Activated CD4-positive, alpha-beta T cell treated with anti-CD3 and anti-CD28 coated beads, Interleukin-2, amount 50 U/mL, for 4 hours (primary cell): Measurements from ENCODE around the gene CACNA2D4.

Experiments
- DNase-seq, 2 experiments: peaks; one replicate each; pipeline ENCODE4 v3.0.0-alpha.2; 2020

The CACNA2D4 gene

GRCh38 chr12:1869145-1869544, 49.3 kb downstream of the CACNA2D4 start:
- no peak for DNase-seq

- no peak for DNase-seq
Observed at GRCh38 chr12:1865284-1865866, 53.1 kb downstream of the CACNA2D4 start.

- DNase-seq: no peak
Observed at GRCh38 chr12:1864867-1865266, 53.6 kb downstream of the CACNA2D4 start.

GRCh38 chr12:1864456-1864855, 54.0 kb downstream of the CACNA2D4 start:
- DNase-seq: no peak

- no peak for DNase-seq
Observed at GRCh38 chr12:1863823-1864222, 54.6 kb downstream of the CACNA2D4 start.

- no peak for DNase-seq
Observed at GRCh38 chr12:1862973-1863372, 55.5 kb downstream of the CACNA2D4 start.

GRCh38 chr12:1859643-1860042, 58.8 kb downstream of the CACNA2D4 start:
- DNase-seq: no peak

- DNase-seq: no peak
Observed at GRCh38 chr12:1858456-1858855, 60.0 kb downstream of the CACNA2D4 start.

- no peak for DNase-seq
Observed at GRCh38 chr12:1857821-1858220, 60.6 kb downstream of the CACNA2D4 start.

GRCh38 chr12:1857086-1857485, 61.4 kb downstream of the CACNA2D4 start:
- no peak for DNase-seq

DNA sequence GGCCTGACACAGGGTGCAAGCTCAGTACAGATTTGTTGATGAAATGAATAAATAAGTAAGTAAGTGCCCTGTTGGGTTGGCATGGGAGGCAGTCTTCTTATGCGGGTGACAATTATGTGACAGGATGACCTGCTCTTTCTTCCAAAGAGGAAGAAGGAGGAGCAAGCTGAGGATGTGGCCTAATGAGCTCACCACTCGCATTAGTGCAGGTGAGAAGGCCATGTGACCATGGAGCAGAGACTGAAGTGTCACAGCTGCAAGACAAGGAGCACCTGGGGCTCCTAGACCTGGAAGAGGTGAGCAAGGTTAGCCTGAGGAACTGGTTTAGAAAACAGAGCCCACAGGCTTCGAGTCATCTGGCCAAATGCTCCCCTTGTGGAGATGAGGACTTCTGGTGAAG, 63.2 kb downstream of the CACNA2D4 start:
- DNase-seq: no peak

DNA sequence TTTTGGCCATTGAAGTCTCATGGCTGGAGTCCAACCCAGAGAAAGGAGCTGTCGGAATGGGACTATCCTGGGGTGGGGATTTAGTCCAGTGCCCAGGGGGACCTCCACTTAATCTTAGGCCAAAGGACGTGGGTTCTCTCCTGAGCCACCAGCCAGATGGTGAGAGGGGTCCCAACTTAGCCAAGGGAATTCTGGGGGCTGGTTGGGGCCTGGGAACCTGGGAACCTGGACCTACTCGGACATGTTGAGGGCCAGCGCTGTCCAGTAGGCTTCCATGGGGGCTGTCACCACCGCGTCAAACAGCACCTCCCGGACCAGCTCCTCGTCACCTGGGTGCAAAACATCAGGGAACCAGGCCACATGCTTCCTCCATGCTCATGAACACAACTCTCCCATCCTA, 64.7 kb downstream of the CACNA2D4 start:
- DNase-seq: no peak

DNA sequence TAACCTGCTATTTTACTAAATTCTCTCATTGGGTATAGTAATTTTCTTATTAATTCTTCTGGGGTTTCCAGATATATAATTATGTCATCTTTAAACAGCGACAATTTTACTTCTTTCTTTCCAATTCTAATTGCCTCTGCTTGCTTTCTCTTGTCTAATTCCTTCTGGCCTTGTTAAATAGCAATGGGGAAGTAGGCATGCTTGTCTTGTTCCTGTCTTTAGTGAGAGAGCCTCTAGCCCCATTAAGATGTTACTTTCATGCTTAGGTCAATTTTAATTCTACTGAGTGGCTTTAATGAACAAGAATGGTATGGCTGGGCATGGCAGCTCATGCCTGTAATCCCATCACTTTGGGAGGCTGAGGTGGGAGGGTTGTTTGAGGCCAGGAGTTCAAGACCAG, 66.4 kb downstream of the CACNA2D4 start:
- no peak for DNase-seq

DNA sequence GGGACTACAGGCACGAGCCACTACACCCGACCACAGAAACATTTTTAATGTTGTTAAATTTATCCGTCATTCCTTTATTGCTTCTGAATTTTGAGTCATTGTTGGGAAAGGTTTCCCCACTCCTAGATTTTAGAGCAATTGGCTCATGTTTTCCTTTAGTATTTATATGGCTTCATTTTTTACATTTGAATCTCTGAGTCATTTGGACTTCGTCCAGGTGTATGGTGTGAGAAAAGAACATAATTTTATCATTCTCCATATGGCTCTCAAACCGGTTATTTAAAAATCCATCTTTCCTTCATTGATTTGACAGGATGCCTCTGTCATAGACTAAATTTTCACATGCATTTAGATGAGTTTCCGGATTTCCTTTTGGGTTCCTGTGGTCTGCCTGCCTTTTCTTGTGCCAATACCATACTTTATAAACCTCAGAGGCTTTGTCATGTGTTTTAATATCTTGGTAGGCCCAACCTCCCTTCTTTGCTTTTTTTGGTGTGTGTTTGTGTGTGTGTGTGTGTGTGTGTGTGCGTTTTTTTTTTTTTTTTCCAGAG, 67.2 kb downstream of the CACNA2D4 start:
- DNase-seq: no peak

DNA sequence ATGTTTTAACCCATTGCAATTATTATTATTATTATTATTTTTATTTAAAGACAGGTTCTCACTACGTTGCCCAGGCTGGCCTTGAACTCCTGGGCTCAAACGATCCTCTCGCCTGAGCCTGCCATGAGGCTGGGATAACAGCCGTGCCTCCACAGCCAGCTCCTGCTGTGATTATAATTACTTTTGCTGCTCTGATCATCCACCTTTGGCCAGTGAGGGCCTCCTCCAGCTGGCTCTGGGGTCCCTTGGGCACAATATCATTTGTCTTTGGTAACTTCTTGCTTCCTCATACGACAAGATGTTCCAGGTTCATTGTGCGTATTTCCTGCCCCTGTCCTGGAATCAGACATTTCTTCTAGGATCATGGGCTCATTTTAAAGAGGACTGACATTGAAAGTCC, 69.7 kb downstream of the CACNA2D4 start:
- DNase-seq: no peak

DNA sequence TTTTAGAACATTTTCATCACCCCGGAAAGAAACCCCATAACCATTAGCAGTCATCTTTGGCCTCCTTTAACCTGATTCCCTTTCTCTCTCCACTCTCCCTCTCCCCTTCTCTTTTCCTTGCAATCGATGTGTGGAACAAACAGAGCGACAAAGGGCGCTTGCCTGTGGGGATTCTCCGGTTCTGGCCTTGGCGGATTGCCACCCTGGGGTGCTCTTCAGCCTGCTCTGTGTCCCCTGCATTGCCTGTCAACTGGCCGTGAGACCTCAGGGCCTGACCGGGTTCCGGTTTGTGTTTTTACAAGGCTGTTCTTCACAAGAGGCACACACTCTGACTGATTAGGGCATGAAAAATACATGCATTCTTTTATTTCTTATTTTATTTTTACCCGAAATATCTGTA, 70.3 kb downstream of the CACNA2D4 start:
- DNase-seq: no peak

- DNase-seq: no peak
Observed at GRCh38 chr12:1847411-1847810, 71.0 kb downstream of the CACNA2D4 start.

DNA sequence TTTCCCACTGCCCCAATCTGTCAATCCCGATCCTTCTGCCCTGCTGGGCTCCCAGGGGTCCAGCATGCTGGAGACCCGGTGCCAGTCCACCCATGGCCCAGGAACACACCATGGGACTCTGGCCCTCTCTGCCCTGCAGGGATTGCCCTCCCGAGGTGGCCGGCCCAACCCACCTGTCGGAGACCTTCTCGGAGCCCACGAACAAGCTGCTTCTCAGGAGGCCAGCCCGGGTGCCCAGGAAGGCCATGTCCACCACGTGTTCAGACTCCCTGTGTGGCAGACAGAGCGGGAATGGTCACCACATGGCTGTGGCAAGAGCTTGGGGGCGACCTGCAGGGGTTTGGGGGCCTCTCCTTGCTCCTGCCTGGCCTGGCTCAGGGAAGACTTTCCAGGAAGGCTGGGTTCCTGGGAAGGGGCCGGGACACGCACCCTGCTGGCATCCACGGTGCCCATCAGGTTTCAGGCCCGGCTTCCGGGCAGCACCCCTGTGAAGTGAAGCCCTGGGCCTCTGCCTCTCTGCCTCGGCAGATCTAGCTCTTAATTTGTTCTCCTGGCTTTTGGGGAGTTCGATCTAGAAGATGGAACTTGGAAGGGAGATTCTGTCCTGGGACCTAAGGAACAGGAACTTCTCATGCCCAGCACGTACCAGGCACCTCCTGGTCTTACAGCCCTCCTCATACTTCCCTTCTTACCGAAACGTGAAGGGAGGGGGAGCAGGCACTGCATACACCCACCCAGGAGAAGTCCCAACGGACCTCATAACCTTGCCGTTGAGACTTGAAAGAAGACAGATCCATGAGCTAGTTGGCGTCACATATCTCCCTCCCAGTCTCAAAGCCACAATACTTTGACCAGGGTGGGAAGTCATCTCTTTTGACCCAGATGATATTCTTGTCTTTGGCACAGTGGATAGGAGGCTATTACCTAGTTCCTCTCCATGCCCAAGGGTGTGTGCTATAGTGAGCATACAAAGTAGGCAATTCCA, 71.7 kb downstream of the CACNA2D4 start:
- DNase-seq: no peak

GRCh38 chr12:1845886-1846285, 72.6 kb downstream of the CACNA2D4 start:
- no peak for DNase-seq

- no peak for DNase-seq
Observed at GRCh38 chr12:1845427-1845826, 73.0 kb downstream of the CACNA2D4 start.

DNA sequence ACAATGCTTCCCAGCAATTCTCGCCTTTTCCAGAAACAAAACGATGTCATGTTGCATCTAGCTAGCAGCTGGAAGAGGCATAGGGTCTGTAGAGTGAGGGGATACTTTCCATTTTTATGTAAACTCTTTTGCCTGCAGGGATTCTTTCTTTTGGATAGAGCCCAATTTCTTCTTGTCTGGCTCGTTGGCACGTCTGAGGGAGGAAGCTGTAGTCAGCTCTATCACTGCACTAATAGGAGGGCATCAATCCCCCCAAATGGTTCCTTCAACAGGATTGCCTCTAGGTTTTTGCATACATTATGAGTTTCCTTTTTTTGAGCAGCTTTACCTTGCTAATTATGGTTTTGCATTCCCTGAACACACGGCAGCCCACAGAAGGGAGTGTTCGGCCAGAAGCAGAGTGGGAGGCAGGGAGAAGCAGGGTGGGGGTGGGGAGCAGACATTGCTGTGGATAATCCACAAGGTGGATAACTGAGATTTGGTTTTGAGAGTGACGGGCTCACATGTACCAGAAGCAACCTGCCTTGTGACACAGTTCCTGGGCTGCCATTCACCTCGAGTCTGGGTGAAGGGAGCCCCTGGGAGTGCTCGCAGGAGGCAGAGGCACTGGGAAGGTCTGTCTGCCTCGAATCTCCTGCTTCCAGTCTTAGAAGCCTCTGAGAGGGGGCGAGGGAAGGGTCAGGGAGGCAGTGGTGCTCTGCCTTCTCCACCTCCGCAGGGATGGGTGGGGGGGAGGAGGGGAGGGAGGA, 73.6 kb downstream of the CACNA2D4 start:
- no peak for DNase-seq

DNA sequence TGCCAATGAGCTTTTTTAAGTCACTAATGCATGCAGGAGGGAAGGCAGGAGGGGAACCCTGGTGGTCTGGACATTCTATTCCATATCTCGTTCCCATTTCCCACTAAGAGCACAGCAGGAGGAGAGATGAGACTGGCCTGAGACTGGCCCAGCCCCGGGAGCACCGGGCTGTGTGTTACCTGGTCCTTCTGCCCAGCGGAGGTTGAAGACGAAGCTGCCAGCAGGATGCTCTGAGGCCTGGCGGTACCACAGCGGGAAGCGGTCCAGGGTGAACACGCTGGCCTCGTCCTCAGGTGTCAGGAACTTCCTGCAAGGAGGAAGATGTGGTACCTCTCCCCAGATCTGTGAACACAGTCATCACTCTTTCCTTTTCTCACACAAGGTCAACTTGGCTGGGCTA, 74.2 kb downstream of the CACNA2D4 start:
- DNase-seq: no peak

- DNase-seq: no peak
Observed at GRCh38 chr12:1843641-1844005, 74.8 kb downstream of the CACNA2D4 start.
